Upper lobe of right lung (tissue), 1 donor: ENCODE data around the gene AANAT. TPM values are rescaled to one million over a fixed set of nuclear protein-coding genes. Genes with fewer than 3 reads are reported as not detected.

Source experiments
- ATAC-seq: fragments of 200-7000 bp; cut with Tn5 transposase; one replicate; pipeline ENCODE4 v1.9.1; 2020; ENCODE audit warnings: mild to moderate bottlenecking, moderate library complexity
- DNase-seq: peaks from one replicate; pipeline ENCODE4 v3.0.0-alpha.2; 2020
- H3K27ac ChIP-seq: fragments of 200-600 bp; one replicate; pipeline ENCODE4 v1.8.0; 2022
- H3K27me3 ChIP-seq: fragments of 200-600 bp; one replicate; pipeline ENCODE4 v1.8.0; 2022; ENCODE audit warnings: mild to moderate bottlenecking
- H3K36me3 ChIP-seq: fragments of 200-600 bp; one replicate; pipeline ENCODE4 v1.8.0; 2022
- H3K4me1 ChIP-seq: fragments of 200-600 bp; one replicate; pipeline ENCODE4 v1.8.0; 2022
- H3K4me3 ChIP-seq: fragments of 200-600 bp; one replicate; pipeline ENCODE4 v1.8.0; 2022; ENCODE audit warnings: mild to moderate bottlenecking
- H3K9me3 ChIP-seq: fragments of 200-600 bp; one replicate; pipeline ENCODE4 v1.8.0; 2022
- intact Hi-C: fragments of 100-400 bp; cut with DNase I; formaldehyde crosslinking; loops from one replicate; pipeline ENCODE4 v1.11.0; 2022
- total RNA-seq: library from RNA; stranded (reverse); fragmentation: NEBNext Ultra II Directional; extraction: Animal tissue kit (Norgen Biotek cat#: 25700); gene quantifications from one replicate; pipeline ENCODE4 v1.2.1, GENCODE V29; 2021
- TF ChIP-seq, protein P1 (sequence below): fragments of 200-600 bp; IDR thresholded peaks from one replicate; pipeline ENCODE4 v1.8.0; 2022; ENCODE audit warnings: antibody characterized with exemption
- donor health status: DM: no; HTN: yes; CAD: no; lungs with severe emphysema.

The AANAT gene
- total RNA-seq, 1 donor from 2014 or later: not detected

- Histone ChIP-seq H3K9me3 (no peaks in the 10 kb centered on the region), H3K4me1 (no peaks in the 10 kb centered on the region), H3K4me3 (no peak overlapping the region), H3K27ac (no peak overlapping the region), H3K36me3 (peaks cover 9% of the 10 kb centered on the region), H3K27me3 (no peaks in the 10 kb centered on the region)
- ATAC-seq (no peak), DNase-seq (no peak)
- TF ChIP-seq, protein P1, sequence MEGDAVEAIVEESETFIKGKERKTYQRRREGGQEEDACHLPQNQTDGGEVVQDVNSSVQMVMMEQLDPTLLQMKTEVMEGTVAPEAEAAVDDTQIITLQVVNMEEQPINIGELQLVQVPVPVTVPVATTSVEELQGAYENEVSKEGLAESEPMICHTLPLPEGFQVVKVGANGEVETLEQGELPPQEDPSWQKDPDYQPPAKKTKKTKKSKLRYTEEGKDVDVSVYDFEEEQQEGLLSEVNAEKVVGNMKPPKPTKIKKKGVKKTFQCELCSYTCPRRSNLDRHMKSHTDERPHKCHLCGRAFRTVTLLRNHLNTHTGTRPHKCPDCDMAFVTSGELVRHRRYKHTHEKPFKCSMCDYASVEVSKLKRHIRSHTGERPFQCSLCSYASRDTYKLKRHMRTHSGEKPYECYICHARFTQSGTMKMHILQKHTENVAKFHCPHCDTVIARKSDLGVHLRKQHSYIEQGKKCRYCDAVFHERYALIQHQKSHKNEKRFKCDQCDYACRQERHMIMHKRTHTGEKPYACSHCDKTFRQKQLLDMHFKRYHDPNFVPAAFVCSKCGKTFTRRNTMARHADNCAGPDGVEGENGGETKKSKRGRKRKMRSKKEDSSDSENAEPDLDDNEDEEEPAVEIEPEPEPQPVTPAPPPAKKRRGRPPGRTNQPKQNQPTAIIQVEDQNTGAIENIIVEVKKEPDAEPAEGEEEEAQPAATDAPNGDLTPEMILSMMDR: no peak
- intact Hi-C loops: no loop called here
Observed at GRCh38 chr17:76481071-76481655, 13.8 kb downstream of the AANAT start.

DNA sequence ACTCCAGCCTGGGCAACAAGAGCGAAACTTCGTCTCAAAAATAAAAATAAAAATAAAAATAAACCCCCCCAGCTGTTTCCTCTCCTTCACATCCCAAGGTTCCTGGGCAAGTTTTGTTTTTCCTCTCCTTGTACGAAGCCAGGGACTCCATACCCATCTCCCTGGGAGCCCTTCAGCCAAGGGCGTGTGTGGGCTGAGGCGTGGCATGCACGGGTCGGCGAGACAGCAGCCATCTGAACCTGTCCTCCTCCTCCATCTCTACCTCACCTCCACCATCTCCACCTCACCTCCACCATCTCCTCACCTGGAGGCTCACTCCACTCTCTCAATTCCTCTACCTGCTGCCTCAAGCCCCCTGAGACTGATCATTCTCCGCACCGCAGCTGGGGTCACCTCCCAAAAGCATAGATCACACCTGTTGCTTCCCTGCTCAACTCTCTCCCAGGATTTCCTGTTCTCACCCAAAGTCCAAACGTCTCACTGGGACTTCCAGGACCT is 16.9 kb downstream of the AANAT start:
- no peak overlapping the region for H3K27ac ChIP-seq
- TF ChIP-seq, protein P1: no peak
- DNase-seq: no peak

GRCh38 chr17:76485569-76485968 is 18.2 kb downstream of the AANAT start:
- no peaks in the 10 kb centered on the region for H3K27me3 ChIP-seq
- ATAC-seq (peak; percentile 70), DNase-seq (no peak)
- H3K4me3 ChIP-seq: no peak overlapping the region
- peaks cover under 1% of the 10 kb centered on the region for H3K4me1 ChIP-seq
- peak overlapping the region; percentile 32 for H3K27ac ChIP-seq
- intact Hi-C loops: no loop called here
- no peaks in the 10 kb centered on the region for H3K36me3 ChIP-seq
- TF ChIP-seq, protein P1: no peak
- H3K9me3 ChIP-seq: no peaks in the 10 kb centered on the region

More for the DNA sequence above, 16.9 kb downstream of the AANAT start:
- Histone ChIP-seq H3K36me3 (no peaks in the 10 kb centered on the region), H3K4me3 (no peak overlapping the region), H3K9me3 (no peaks in the 10 kb centered on the region), H3K27me3 (no peaks in the 10 kb centered on the region), H3K4me1 (no peaks in the 10 kb centered on the region)
- intact Hi-C loops: no loop called here
- ATAC-seq: no peak

GRCh38 chr17:76487451-76488192 is 20.2 kb downstream of the AANAT start:
- Histone ChIP-seq H3K36me3 (no peaks in the 10 kb centered on the region), H3K4me1 (peaks cover 18% of the 10 kb centered on the region), H3K27ac (no peak overlapping the region), H3K4me3 (no peak overlapping the region), H3K9me3 (no peaks in the 10 kb centered on the region), H3K27me3 (no peaks in the 10 kb centered on the region)
- intact Hi-C loops: no loop called here
- ATAC-seq: no peak
- no peak for DNase-seq
- TF ChIP-seq, protein P1: no peak

GRCh38 chr17:76490112-76490710 is 22.8 kb downstream of the AANAT start:
- DNase-seq: no peak
- peaks cover 39% of the 10 kb centered on the region for H3K4me1 ChIP-seq
- H3K36me3 ChIP-seq: no peaks in the 10 kb centered on the region
- no peak overlapping the region for H3K27ac ChIP-seq
- TF ChIP-seq, protein P1: no peak
- no peaks in the 10 kb centered on the region for H3K9me3 ChIP-seq
- H3K27me3 ChIP-seq: no peaks in the 10 kb centered on the region
- ATAC-seq: no peak
- H3K4me3 ChIP-seq: no peak overlapping the region
- intact Hi-C loops: no loop called here
